ENCODE data around the gene TTLL8.

DNA sequence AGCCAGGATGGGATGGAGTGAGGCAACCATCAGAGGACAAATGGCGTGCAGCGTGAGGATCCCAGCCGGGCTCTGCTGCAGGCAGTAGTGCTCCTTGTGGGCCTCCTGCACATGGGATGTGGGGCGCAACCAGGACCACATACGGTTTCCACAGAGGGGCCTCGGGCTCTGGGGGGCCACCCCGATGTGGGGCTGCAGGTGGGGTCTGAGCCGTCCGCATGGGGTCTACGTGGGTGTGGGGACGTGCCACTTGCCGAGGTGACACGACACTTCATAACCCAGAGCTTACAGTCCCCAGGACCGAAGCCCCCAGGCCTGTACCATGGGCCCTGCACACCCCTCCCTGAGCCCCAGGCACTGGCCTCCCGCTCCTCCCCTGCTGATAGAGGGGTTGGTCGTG, 10.8 kb downstream of the TTLL8 start:
- no peak for TF ChIP-seq POLR2A (IDR thresholded peaks at IDR 0.05)
- TF ChIP-seq, protein P1, sequence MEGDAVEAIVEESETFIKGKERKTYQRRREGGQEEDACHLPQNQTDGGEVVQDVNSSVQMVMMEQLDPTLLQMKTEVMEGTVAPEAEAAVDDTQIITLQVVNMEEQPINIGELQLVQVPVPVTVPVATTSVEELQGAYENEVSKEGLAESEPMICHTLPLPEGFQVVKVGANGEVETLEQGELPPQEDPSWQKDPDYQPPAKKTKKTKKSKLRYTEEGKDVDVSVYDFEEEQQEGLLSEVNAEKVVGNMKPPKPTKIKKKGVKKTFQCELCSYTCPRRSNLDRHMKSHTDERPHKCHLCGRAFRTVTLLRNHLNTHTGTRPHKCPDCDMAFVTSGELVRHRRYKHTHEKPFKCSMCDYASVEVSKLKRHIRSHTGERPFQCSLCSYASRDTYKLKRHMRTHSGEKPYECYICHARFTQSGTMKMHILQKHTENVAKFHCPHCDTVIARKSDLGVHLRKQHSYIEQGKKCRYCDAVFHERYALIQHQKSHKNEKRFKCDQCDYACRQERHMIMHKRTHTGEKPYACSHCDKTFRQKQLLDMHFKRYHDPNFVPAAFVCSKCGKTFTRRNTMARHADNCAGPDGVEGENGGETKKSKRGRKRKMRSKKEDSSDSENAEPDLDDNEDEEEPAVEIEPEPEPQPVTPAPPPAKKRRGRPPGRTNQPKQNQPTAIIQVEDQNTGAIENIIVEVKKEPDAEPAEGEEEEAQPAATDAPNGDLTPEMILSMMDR (IDR thresholded peaks at IDR 0.05), result no peak
